Neural progenitor cell (in vitro differentiated cells): ENCODE measurements around the gene LTC4S. TPM values are rescaled to one million over a fixed set of nuclear protein-coding genes. Genes with fewer than 3 reads are reported as not detected.
A peak's percentile ranks its signal among the peaks of the same experiment; 100 is the strongest.

Experiments
- DNase-seq: peaks from one replicate; pipeline ENCODE4 v3.0.0-alpha.2; 2016; ENCODE audit warnings: low spot score
- H2AFZ ChIP-seq: fragments of 200-600 bp; sonication (generic); replicated peaks from 2 replicates; pipeline ENCODE4 v1.6.1; 2016; ENCODE audit warnings: antibody characterized with exemption
- H3F3A ChIP-seq: fragments of 200-600 bp; sonication (generic); 2 replicates; pipeline ENCODE4 v1.6.1; 2016; ENCODE audit warnings: antibody characterized with exemption, low read depth
- H3K27ac ChIP-seq: fragments of 200-600 bp; sonication (generic); 2 replicates; pipeline ENCODE4 v1.5.1; 2016; ENCODE audit warnings: mild to moderate bottlenecking
- H3K27me3 ChIP-seq: fragments of 200-600 bp; sonication (generic); 2 replicates; pipeline ENCODE4 v1.6.1; 2016; ENCODE audit warnings: mild to moderate bottlenecking, moderate library complexity
- H3K36me3 ChIP-seq: fragments of 200-600 bp; sonication (generic); 2 replicates; pipeline ENCODE4 v1.5.1; 2016
- H3K4me1 ChIP-seq: fragments of 200-600 bp; sonication (generic); 2 replicates; pipeline ENCODE4 v1.6.1; 2016; ENCODE audit warnings: mixed run types
- H3K4me2 ChIP-seq: fragments of 200-600 bp; sonication (generic); 2 replicates; pipeline ENCODE4 v1.6.1; 2016
- H3K4me3 ChIP-seq: fragments of 200-600 bp; sonication (generic); 2 replicates; pipeline ENCODE4 v1.5.1; 2016
- H3K79me2 ChIP-seq: fragments of 200-600 bp; sonication (generic); 2 replicates; pipeline ENCODE4 v1.6.1; 2016; ENCODE audit warnings: low read depth
- H3K9ac ChIP-seq: fragments of 200-600 bp; sonication (generic); 2 replicates; pipeline ENCODE4 v1.6.1; 2016
- H3K9me3 ChIP-seq: fragments of 200-600 bp; sonication (generic); 2 replicates; pipeline ENCODE4 v1.5.1; 2016; ENCODE audit warnings: low read depth
- H4K20me1 ChIP-seq: fragments of 200-600 bp; sonication (generic); 2 replicates; pipeline ENCODE4 v1.6.1; 2016; ENCODE audit warnings: low read depth
- H3K27ac Mint-ChIP-seq: 3 replicates; pipeline ENCODE4 v1.8.0; 2021; ENCODE audit warnings: mixed read lengths
- H3K27me3 Mint-ChIP-seq: 2 replicates; pipeline ENCODE4 v1.8.0; 2022; ENCODE audit warnings: low read depth, mild to moderate bottlenecking, inconsistent platforms, moderate library complexity, mixed read lengths; ENCODE audit not compliant: insufficient read depth
- H3K36me3 Mint-ChIP-seq: 3 replicates; pipeline ENCODE4 v1.8.0; 2021; ENCODE audit warnings: mixed read lengths
- H3K4me1 Mint-ChIP-seq: 3 replicates; pipeline ENCODE4 v1.8.0; 2021; ENCODE audit warnings: mixed read lengths
- H3K4me3 Mint-ChIP-seq: 3 replicates; pipeline ENCODE4 v1.8.0; 2021; ENCODE audit warnings: mild to moderate bottlenecking, moderate library complexity, mixed read lengths
- H3K9me3 Mint-ChIP-seq: 3 replicates; pipeline ENCODE4 v1.8.0; 2020; ENCODE audit warnings: mixed read lengths
- EZH2 ChIP-seq: fragments of 200-600 bp; sonication (generic); IDR thresholded peaks from 2 replicates; pipeline ENCODE4 v1.6.1; 2017; ENCODE audit warnings: antibody characterized with exemption, mild to moderate bottlenecking, moderate library complexity
- EZH2phosphoT487 ChIP-seq: fragments of 200-600 bp; sonication (generic); IDR thresholded peaks from 2 replicates; pipeline ENCODE4 v1.6.1; 2017; ENCODE audit warnings: antibody characterized with exemption
- total RNA-seq: library from RNA; depleted of rRNA; stranded (reverse); fragments of >200 nt; gene quantifications from 2 replicates; pipeline ENCODE4 v1.2.3, GENCODE V29; 2015; ENCODE audit warnings: low replicate concordance
- TF ChIP-seq, protein P1 (sequence below): fragments of 200-600 bp; sonication (generic); IDR thresholded peaks from 2 replicates; pipeline ENCODE4 v1.5.1; 2017; ENCODE audit warnings: antibody characterized with exemption, mild to moderate bottlenecking

LTC4S gene
- total RNA-seq, 1 donor from 2014 or later: not detected

DNA sequence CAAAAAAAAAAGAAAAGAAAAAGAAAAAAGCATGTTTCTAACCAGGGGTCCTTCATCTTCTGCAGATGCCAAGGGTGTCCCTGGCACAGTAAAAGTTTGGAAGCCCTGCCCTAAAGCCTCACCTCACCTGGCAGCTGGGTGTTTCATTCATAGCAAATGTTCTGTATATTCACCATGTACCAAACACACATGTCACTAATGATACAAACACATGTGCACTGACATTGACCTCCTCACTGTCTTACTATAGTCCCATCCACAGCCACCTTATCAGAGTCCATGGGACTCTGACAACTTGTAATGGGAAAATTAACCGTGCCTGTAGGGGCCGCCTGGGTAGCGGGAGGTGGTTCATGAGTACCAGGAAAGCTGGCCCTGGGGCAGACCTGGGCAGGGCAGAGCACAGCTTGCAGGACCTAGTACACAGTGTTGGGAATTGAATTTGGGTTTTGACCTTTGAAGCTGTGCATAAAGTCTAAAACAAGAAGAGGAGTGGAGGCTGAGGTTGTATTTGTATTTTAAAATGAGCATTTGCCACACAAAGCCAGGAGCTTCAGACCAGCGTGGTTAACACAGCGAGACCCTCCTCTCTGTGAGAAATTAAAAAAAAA lies 19.3 kb downstream of the LTC4S start:
- no peak overlapping the region for H3K27ac ChIP-seq
- TF ChIP-seq EZH2phosphoT487 (no peak), EZH2 (no peak)
- TF ChIP-seq, protein P1, sequence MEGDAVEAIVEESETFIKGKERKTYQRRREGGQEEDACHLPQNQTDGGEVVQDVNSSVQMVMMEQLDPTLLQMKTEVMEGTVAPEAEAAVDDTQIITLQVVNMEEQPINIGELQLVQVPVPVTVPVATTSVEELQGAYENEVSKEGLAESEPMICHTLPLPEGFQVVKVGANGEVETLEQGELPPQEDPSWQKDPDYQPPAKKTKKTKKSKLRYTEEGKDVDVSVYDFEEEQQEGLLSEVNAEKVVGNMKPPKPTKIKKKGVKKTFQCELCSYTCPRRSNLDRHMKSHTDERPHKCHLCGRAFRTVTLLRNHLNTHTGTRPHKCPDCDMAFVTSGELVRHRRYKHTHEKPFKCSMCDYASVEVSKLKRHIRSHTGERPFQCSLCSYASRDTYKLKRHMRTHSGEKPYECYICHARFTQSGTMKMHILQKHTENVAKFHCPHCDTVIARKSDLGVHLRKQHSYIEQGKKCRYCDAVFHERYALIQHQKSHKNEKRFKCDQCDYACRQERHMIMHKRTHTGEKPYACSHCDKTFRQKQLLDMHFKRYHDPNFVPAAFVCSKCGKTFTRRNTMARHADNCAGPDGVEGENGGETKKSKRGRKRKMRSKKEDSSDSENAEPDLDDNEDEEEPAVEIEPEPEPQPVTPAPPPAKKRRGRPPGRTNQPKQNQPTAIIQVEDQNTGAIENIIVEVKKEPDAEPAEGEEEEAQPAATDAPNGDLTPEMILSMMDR: no peak
- no peak overlapping the region for H3K27ac Mint-ChIP-seq
- H3K79me2 ChIP-seq: peaks cover 5% of the 10 kb centered on the region
- H3K4me3 ChIP-seq: no peak overlapping the region
- H3K27me3 ChIP-seq: peaks cover 26% of the 10 kb centered on the region
- H3K4me3 Mint-ChIP-seq: no peak overlapping the region
- no peaks in the 10 kb centered on the region for H3K4me1 ChIP-seq
- H3K27me3 Mint-ChIP-seq: peaks cover 13% of the 10 kb centered on the region
- peaks cover 4% of the 10 kb centered on the region for H3K9me3 Mint-ChIP-seq
- H3K36me3 ChIP-seq: no peaks in the 10 kb centered on the region
- H3F3A ChIP-seq: peaks cover 14% of the 10 kb centered on the region
- no peak overlapping the region for H3K9ac ChIP-seq
- H3K9me3 ChIP-seq: no peaks in the 10 kb centered on the region
- no peak overlapping the region for H3K4me2 ChIP-seq
- no peak for DNase-seq
- peaks cover 3% of the 10 kb centered on the region for H3K4me1 Mint-ChIP-seq
- peaks cover 24% of the 10 kb centered on the region for H3K36me3 Mint-ChIP-seq
- no peak overlapping the region for H2AFZ ChIP-seq
- peaks cover 10% of the 10 kb centered on the region for H4K20me1 ChIP-seq

GRCh38 chr5:179814090-179814489 lies 20.3 kb downstream of the LTC4S start:
- Mint-ChIP-seq H3K9me3 (peaks cover 4% of the 10 kb centered on the region), H3K4me1 (peaks cover 11% of the 10 kb centered on the region), H3K27me3 (peaks cover 15% of the 10 kb centered on the region), H3K27ac (no peak overlapping the region), H3K36me3 (peaks cover 24% of the 10 kb centered on the region), H3K4me3 (no peak overlapping the region)
- Histone ChIP-seq H3K4me3 (no peak overlapping the region), H3F3A (peaks cover 13% of the 10 kb centered on the region), H3K4me1 (peaks cover 8% of the 10 kb centered on the region), H3K4me2 (no peak overlapping the region), H4K20me1 (peaks cover 11% of the 10 kb centered on the region), H2AFZ (no peak overlapping the region), H3K9ac (no peak overlapping the region), H3K79me2 (no peaks in the 10 kb centered on the region), H3K27ac (no peak overlapping the region), H3K9me3 (no peaks in the 10 kb centered on the region), H3K36me3 (no peaks in the 10 kb centered on the region), H3K27me3 (peaks cover 34% of the 10 kb centered on the region)
- TF ChIP-seq, protein P1: no peak
- no peak for TF ChIP-seq EZH2
- TF ChIP-seq EZH2phosphoT487: no peak
- DNase-seq: no peak

GRCh38 chr5:179815491-179816249 lies 21.9 kb downstream of the LTC4S start:
- Histone ChIP-seq H3F3A (peaks cover 25% of the 10 kb centered on the region), H4K20me1 (peaks cover 11% of the 10 kb centered on the region), H2AFZ (no peak overlapping the region), H3K27ac (no peak overlapping the region), H3K27me3 (peaks cover 34% of the 10 kb centered on the region), H3K9me3 (no peaks in the 10 kb centered on the region), H3K36me3 (no peaks in the 10 kb centered on the region), H3K4me3 (no peak overlapping the region), H3K79me2 (no peaks in the 10 kb centered on the region), H3K9ac (no peak overlapping the region), H3K4me2 (no peak overlapping the region), H3K4me1 (peaks cover 15% of the 10 kb centered on the region)
- Mint-ChIP-seq H3K27ac (no peak overlapping the region), H3K4me1 (peaks cover 19% of the 10 kb centered on the region), H3K9me3 (peaks cover 4% of the 10 kb centered on the region), H3K36me3 (peaks cover 24% of the 10 kb centered on the region), H3K4me3 (peak overlapping the region; percentile 11), H3K27me3 (peaks cover 13% of the 10 kb centered on the region)
- TF ChIP-seq EZH2phosphoT487 (no peak), EZH2 (no peak)
- TF ChIP-seq, protein P1: no peak
- no peak for DNase-seq
